BJ (cell line): Measurements from ENCODE around the gene UMODL1. TPM values are rescaled to one million over a fixed set of nuclear protein-coding genes. Genes with fewer than 3 reads are reported as not detected.

Experiments
- CTCF ChIA-PET: fragments of 350-600 bp; formaldehyde crosslinking; extraction: SDS; loops from one replicate; lab custom pipeline; 2021; ENCODE audit warnings: antibody characterized with exemption, inconsistent platforms; lab: Yijun Ruan, JAX
- POLR2A ChIA-PET: fragments of 300-600 bp; sonication (Branson Sonifier 250); formaldehyde crosslinking; extraction: SDS; loops from one replicate; lab custom pipeline; 2021; ENCODE audit warnings: antibody characterized with exemption; lab: Charles Lee
- DNase-seq: peaks from one replicate; pipeline ENCODE4 v3.0.0-alpha.2; 2011; ENCODE audit warnings: low read depth
- H3K27me3 ChIP-seq: 2 replicates; pipeline ENCODE4 v1.6.0; 2011; ENCODE audit warnings: low read length; ENCODE audit not compliant: control insufficient read depth, insufficient read depth
- H3K36me3 ChIP-seq: 2 replicates; pipeline ENCODE4 v1.5.1; 2011; ENCODE audit warnings: low read length; ENCODE audit not compliant: control insufficient read depth, insufficient read depth
- H3K4me3 ChIP-seq: 2 replicates; pipeline ENCODE4 v1.5.1; 2011; ENCODE audit warnings: low read depth, mild to moderate bottlenecking, control low read depth, low read length
- CTCF ChIP-seq: IDR thresholded peaks from 2 replicates; pipeline ENCODE4 v1.5.1; 2011; ENCODE audit warnings: low read depth, mild to moderate bottlenecking, control low read depth, inconsistent platforms, low read length, moderate library complexity; ENCODE audit not compliant: insufficient read depth
- polyA plus RNA-seq: library from polyadenylated mRNA; depleted of rRNA; stranded (reverse); fragments of >200 nt; gene quantifications from 2 replicates; pipeline ENCODE4 v1.2.3, GENCODE V29; 2011

The UMODL1 gene
- polyA plus RNA-seq, 1 experiment = 0.04 TPM

GRCh38 chr21:42088148-42088547, 17.0 kb downstream of the UMODL1 start:
- TF ChIP-seq CTCF = no peak
- CTCF ChIA-PET = no interaction called here
- POLR2A ChIA-PET = no interaction called here
- Histone ChIP-seq H3K27me3 (peaks cover 3% of the 10 kb centered on the region), H3K36me3 (no peaks in the 10 kb centered on the region), H3K4me3 (no peak overlapping the region)
- DNase-seq = no peak

- no peak overlapping the region for H3K4me3 ChIP-seq
- H3K27me3 ChIP-seq = peaks cover 3% of the 10 kb centered on the region
- no peak for TF ChIP-seq CTCF
- POLR2A ChIA-PET = no interaction called here
- H3K36me3 ChIP-seq = no peaks in the 10 kb centered on the region
- CTCF ChIA-PET = no interaction called here
- DNase-seq = no peak
Measured at GRCh38 chr21:42088658-42089057, 17.5 kb downstream of the UMODL1 start.

- ChIA-PET POLR2A (no interaction called here), CTCF (no interaction called here)
- no peak for DNase-seq
- Histone ChIP-seq H3K4me3 (no peak overlapping the region), H3K36me3 (no peaks in the 10 kb centered on the region), H3K27me3 (peaks cover 3% of the 10 kb centered on the region)
- TF ChIP-seq CTCF = no peak
Measured at GRCh38 chr21:42089093-42089631, 18.0 kb downstream of the UMODL1 start.

- peaks cover 3% of the 10 kb centered on the region for H3K27me3 ChIP-seq
- H3K36me3 ChIP-seq = no peaks in the 10 kb centered on the region
- DNase-seq = no peak
- ChIA-PET CTCF (no interaction called here), POLR2A (no interaction called here)
- TF ChIP-seq CTCF = no peak
- H3K4me3 ChIP-seq = no peak overlapping the region
Measured at GRCh38 chr21:42089665-42090310, 18.7 kb downstream of the UMODL1 start.

GRCh38 chr21:42091899-42092508, 20.9 kb downstream of the UMODL1 start:
- POLR2A ChIA-PET = no interaction called here
- CTCF ChIA-PET = interaction anchor here (0.6 kb wide), 2 partner anchors 27 to 79 kb away, joined by 3 read pairs; no protein-coding TSS in a partner anchor
- H3K36me3 ChIP-seq = no peaks in the 10 kb centered on the region
- DNase-seq = no peak
- H3K27me3 ChIP-seq = peaks cover 3% of the 10 kb centered on the region
- no peak overlapping the region for H3K4me3 ChIP-seq
- no peak for TF ChIP-seq CTCF
